H9 (cell line): Measurements from ENCODE around the gene ENPP1. TPM values are rescaled to one million over a fixed set of nuclear protein-coding genes. Genes with fewer than 3 reads are reported as not detected.

Experiments used
- DNase-seq: peaks from one replicate; pipeline ENCODE4 v3.0.0-alpha.2; 2017
- H2AFZ ChIP-seq: one replicate; pipeline ENCODE4 v1.6.1; 2013; ENCODE audit warnings: mild to moderate bottlenecking, low read length, control low read depth, moderate library complexity
- H2AK5ac ChIP-seq: 2 replicates; pipeline ENCODE4 v1.6.1; 2013; ENCODE audit warnings: low read length, control low read depth, mixed read lengths; ENCODE audit not compliant: insufficient read length
- H2BK120ac ChIP-seq: one replicate; pipeline ENCODE4 v1.6.1; 2013; ENCODE audit warnings: low read depth, mild to moderate bottlenecking, low read length, control low read depth, inconsistent platforms; ENCODE audit not compliant: poor library complexity, severe bottlenecking
- H2BK12ac ChIP-seq: 2 replicates; pipeline ENCODE4 v1.6.1; 2013; ENCODE audit warnings: low read length, control low read depth, mixed read lengths, low read depth; ENCODE audit not compliant: insufficient read length
- H2BK15ac ChIP-seq: 2 replicates; pipeline ENCODE4 v1.6.1; 2013; ENCODE audit warnings: low read depth, low read length, control low read depth
- H2BK20ac ChIP-seq: one replicate; pipeline ENCODE4 v1.6.1; 2013; ENCODE audit warnings: low read depth, mild to moderate bottlenecking, low read length, control low read depth, inconsistent platforms; ENCODE audit not compliant: poor library complexity, severe bottlenecking
- H2BK5ac ChIP-seq: 2 replicates; pipeline ENCODE4 v1.6.1; 2013; ENCODE audit warnings: low read length, control low read depth, mixed read lengths; ENCODE audit not compliant: insufficient read length
- H3K14ac ChIP-seq: 2 replicates; pipeline ENCODE4 v1.6.1; 2013; ENCODE audit warnings: low read length, control low read depth; ENCODE audit not compliant: insufficient read depth
- H3K18ac ChIP-seq: 2 replicates; pipeline ENCODE4 v1.6.1; 2013; ENCODE audit warnings: low read depth, mild to moderate bottlenecking, mixed read lengths, low read length, control low read depth; ENCODE audit not compliant: insufficient read length
- H3K23ac ChIP-seq: 2 replicates; pipeline ENCODE4 v1.6.1; 2013; ENCODE audit warnings: low read length, control low read depth, mixed read lengths, low read depth; ENCODE audit not compliant: insufficient read length
- H3K23me2 ChIP-seq: 2 replicates; pipeline ENCODE4 v1.6.1; 2013; ENCODE audit warnings: low read depth, mild to moderate bottlenecking, mixed read lengths, low read length, control low read depth; ENCODE audit not compliant: insufficient read length, poor library complexity, severe bottlenecking
- H3K27ac ChIP-seq: 2 replicates; pipeline ENCODE4 v1.5.1; 2013; ENCODE audit warnings: low read length, control low read depth, mixed read lengths, low read depth; ENCODE audit not compliant: insufficient read length
- H3K27me3 ChIP-seq: 2 replicates; pipeline ENCODE4 v1.6.1; 2013; ENCODE audit warnings: low read length, control low read depth, inconsistent platforms; ENCODE audit not compliant: insufficient read depth
- H3K4ac ChIP-seq: 2 replicates; pipeline ENCODE4 v1.6.1; 2013; ENCODE audit warnings: low read depth, mild to moderate bottlenecking, control low read depth, inconsistent platforms, low read length, moderate library complexity
- H3K4me1 ChIP-seq: 2 replicates; pipeline ENCODE4 v1.6.1; 2013; ENCODE audit warnings: low read length, control low read depth, inconsistent platforms; ENCODE audit not compliant: insufficient read depth
- H3K4me2 ChIP-seq: 2 replicates; pipeline ENCODE4 v1.6.1; 2013; ENCODE audit warnings: low read length, control low read depth, mixed read lengths; ENCODE audit not compliant: insufficient read length, insufficient read depth
- H3K56ac ChIP-seq: 2 replicates; pipeline ENCODE4 v1.6.1; 2013; ENCODE audit warnings: low read depth, mild to moderate bottlenecking, mixed read lengths, low read length, control low read depth; ENCODE audit not compliant: insufficient read length
- H3K79me1 ChIP-seq: 2 replicates; pipeline ENCODE4 v1.6.1; 2013; ENCODE audit warnings: low read depth, mild to moderate bottlenecking, moderate library complexity, low read length, control low read depth, inconsistent platforms; ENCODE audit not compliant: insufficient read depth, poor library complexity, severe bottlenecking
- H3K79me2 ChIP-seq: 2 replicates; pipeline ENCODE4 v1.6.1; 2013; ENCODE audit warnings: low read length, control low read depth, inconsistent platforms; ENCODE audit not compliant: insufficient read depth
- H3K9ac ChIP-seq: 2 replicates; pipeline ENCODE4 v1.6.1; 2013; ENCODE audit warnings: low read length, control low read depth, mixed read lengths; ENCODE audit not compliant: insufficient read length; ENCODE audit errors: extremely low read depth
- H3K9me3 ChIP-seq: one replicate; pipeline ENCODE4 v1.6.1; 2013; ENCODE audit warnings: low read depth, low read length, inconsistent platforms; ENCODE audit not compliant: control insufficient read depth
- H3T11ph ChIP-seq: one replicate; pipeline ENCODE4 v1.6.1; 2013; ENCODE audit warnings: mild to moderate bottlenecking, low read length, control low read depth, inconsistent platforms
- H4K20me1 ChIP-seq: one replicate; pipeline ENCODE4 v1.6.1; 2013; ENCODE audit not compliant: control insufficient read depth, insufficient read length, insufficient read depth
- H4K5ac ChIP-seq: 2 replicates; pipeline ENCODE4 v1.6.1; 2013; ENCODE audit warnings: low read depth, mild to moderate bottlenecking, mixed read lengths, low read length, control low read depth; ENCODE audit not compliant: insufficient read length
- H4K8ac ChIP-seq: replicated peaks from 2 replicates; pipeline ENCODE4 v1.6.1; 2013; ENCODE audit warnings: low read length, control low read depth, mixed read lengths, low read depth; ENCODE audit not compliant: insufficient read length
- H4K91ac ChIP-seq: 2 replicates; pipeline ENCODE4 v1.6.1; 2013; ENCODE audit warnings: low read depth, mild to moderate bottlenecking, moderate library complexity, mixed read lengths, low read length, control low read depth; ENCODE audit not compliant: insufficient read length
- H3K27ac Mint-ChIP-seq, 3 experiments: 2 replicates in 2 of 3; 3 replicates in 1 of 3; pipeline ENCODE4 v1.8.0; 2020 to 2021; ENCODE audit warnings: mixed read lengths in 3 of 3, mild to moderate bottlenecking in 1 of 3, moderate library complexity in 1 of 3
- H3K27me3 Mint-ChIP-seq: 2 replicates; pipeline ENCODE4 v1.8.0; 2021; ENCODE audit warnings: low read depth, mild to moderate bottlenecking, moderate library complexity, mixed read lengths
- H3K36me3 Mint-ChIP-seq, 3 experiments: 2 replicates in 2 of 3; 3 replicates in 1 of 3; pipeline ENCODE4 v1.8.0; 2020 to 2021; ENCODE audit warnings: low read depth in 3 of 3, mixed read lengths in 3 of 3; ENCODE audit not compliant: insufficient read depth in 1 of 3
- H3K4me1 Mint-ChIP-seq, 2 experiments: 2 replicates each; pipeline ENCODE4 v1.8.0; 2020; ENCODE audit warnings: mixed read lengths in 2 of 2
- H3K4me3 Mint-ChIP-seq, 2 experiments: 2 replicates in 1 of 2; 3 replicates in 1 of 2; pipeline ENCODE4 v1.8.0; 2020 to 2021; ENCODE audit warnings: mild to moderate bottlenecking in 2 of 2, mixed read lengths in 2 of 2, moderate library complexity in 1 of 2
- H3K9me3 Mint-ChIP-seq, 2 experiments: 2 replicates in 1 of 2; 3 replicates in 1 of 2; pipeline ENCODE4 v1.8.0; 2020; ENCODE audit warnings: mild to moderate bottlenecking in 2 of 2, mixed read lengths in 2 of 2, moderate library complexity in 1 of 2
- WGBS: extraction: QIAGEN DNeasy Blood & Tissue Kit; methylation state at CpG from one replicate; pipeline ENCODE4 v1.1.7; 2013; ENCODE audit warnings: missing lambda C conversion rate, low lambda C conversion rate, mixed read lengths; ENCODE audit not compliant: insufficient read length; ENCODE audit errors: extremely low coverage; 5-methylcytosine and 5-hydroxymethylcytosine counted together
- total RNA-seq: library from RNA; stranded (reverse); gene quantifications from 2 replicates; pipeline ENCODE4 v1.2.1, GENCODE V29; 2021
- TF ChIP-seq, protein P1 (sequence below): fragments of 200-600 bp; sonication (generic); conservative IDR thresholded peaks from 3 replicates; pipeline ENCODE4 v1.8.0; 2021; ENCODE audit warnings: antibody characterized with exemption, mild to moderate bottlenecking

ENPP1 gene
- total RNA-seq, 1 experiment from 2014 or later: 22.5 TPM

DNA sequence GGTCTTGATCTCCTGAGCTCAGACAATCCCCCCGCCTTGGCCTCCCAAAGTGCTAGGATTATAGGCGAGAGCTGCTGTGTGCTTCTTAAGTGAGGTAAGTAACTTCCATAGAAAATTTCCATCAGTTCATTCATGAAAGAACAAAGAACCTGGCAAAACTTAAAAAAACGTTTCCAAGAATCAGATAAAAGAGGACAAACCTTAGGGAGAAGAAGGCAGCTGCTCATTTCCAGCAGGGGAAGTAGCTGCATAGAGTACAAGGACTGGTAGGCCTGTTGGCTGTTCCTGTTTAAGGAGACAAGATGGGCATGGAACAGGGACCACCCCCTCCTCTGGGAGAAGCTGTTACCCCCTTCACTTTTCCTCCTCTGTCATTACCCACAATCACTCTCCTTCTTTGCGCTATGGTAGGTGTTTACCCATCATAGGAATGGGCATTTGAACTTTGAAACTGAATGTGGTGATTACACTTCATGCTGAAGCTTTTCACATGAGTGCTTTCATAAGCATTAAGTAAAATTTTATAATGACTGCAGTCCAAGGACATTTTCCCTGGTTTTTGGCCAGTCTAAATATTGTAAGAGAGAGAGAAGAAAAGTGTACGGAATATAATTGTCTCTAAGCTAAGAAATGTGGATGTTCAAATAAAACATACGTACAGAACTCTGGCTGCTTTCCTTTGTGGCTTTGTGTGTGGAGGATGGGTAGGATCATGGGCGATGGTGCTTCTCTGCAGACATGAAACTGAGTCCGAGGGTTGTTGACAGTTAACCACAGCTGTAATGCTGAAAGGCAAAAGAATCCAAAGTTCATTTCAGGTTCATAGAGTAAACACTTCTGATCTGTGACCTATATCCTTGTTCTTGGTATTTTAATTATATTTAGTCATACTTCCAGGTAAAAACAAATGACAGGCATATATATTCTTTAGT, 86.9 kb downstream of the ENPP1 start:
- no peak overlapping the region for H3T11ph ChIP-seq

More for the DNA sequence above, 86.9 kb downstream of the ENPP1 start:
- no peak overlapping the region for H4K8ac ChIP-seq
- H3K27me3 ChIP-seq: no peaks in the 10 kb centered on the region
- DNase-seq: no peak
- no peak overlapping the region for H2AFZ ChIP-seq
- peaks cover 3% of the 10 kb centered on the region for H3K4me1 ChIP-seq
- no CpG with 5 or more reads among the region's 8 CpGs for WGBS
- no peaks in the 10 kb centered on the region for H4K20me1 ChIP-seq
- H3K79me2 ChIP-seq: no peaks in the 10 kb centered on the region
- no peak overlapping the region for H3K4ac ChIP-seq
- H3K79me1 ChIP-seq: no peaks in the 10 kb centered on the region
- H2BK15ac ChIP-seq: no peak overlapping the region
- H3K9me3 ChIP-seq: peaks cover 28% of the 10 kb centered on the region
- no peak overlapping the region for H3K56ac ChIP-seq
- H2BK12ac ChIP-seq: no peak overlapping the region
- Mint-ChIP-seq H3K4me1 (peaks cover 4 to 11% of the 10 kb centered on the region in 2 experiments), H3K4me3 (no peak overlapping the region), H3K36me3 (peaks cover 29 to 52% (median 29%) of the 10 kb centered on the region in 3 experiments), H3K27me3 (peaks cover 3% of the 10 kb centered on the region; the same call in 1 of the 2 replicates), H3K9me3 (peaks cover 19 to 30% of the 10 kb centered on the region in 2 experiments), H3K27ac (no peak overlapping the region)
- H2AK5ac ChIP-seq: no peak overlapping the region
- H3K23ac ChIP-seq: no peak overlapping the region
- H2BK5ac ChIP-seq: no peak overlapping the region
- no peak overlapping the region for H2BK120ac ChIP-seq
- no peak overlapping the region for H3K9ac ChIP-seq
- H3K18ac ChIP-seq: no peak overlapping the region
- H4K5ac ChIP-seq: no peak overlapping the region
- no peak overlapping the region for H4K91ac ChIP-seq
- no peak overlapping the region for H3K14ac ChIP-seq
- H3K4me2 ChIP-seq: no peak overlapping the region
- TF ChIP-seq, protein P1, sequence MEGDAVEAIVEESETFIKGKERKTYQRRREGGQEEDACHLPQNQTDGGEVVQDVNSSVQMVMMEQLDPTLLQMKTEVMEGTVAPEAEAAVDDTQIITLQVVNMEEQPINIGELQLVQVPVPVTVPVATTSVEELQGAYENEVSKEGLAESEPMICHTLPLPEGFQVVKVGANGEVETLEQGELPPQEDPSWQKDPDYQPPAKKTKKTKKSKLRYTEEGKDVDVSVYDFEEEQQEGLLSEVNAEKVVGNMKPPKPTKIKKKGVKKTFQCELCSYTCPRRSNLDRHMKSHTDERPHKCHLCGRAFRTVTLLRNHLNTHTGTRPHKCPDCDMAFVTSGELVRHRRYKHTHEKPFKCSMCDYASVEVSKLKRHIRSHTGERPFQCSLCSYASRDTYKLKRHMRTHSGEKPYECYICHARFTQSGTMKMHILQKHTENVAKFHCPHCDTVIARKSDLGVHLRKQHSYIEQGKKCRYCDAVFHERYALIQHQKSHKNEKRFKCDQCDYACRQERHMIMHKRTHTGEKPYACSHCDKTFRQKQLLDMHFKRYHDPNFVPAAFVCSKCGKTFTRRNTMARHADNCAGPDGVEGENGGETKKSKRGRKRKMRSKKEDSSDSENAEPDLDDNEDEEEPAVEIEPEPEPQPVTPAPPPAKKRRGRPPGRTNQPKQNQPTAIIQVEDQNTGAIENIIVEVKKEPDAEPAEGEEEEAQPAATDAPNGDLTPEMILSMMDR: no peak
- H3K27ac ChIP-seq: no peak overlapping the region
- H2BK20ac ChIP-seq: no peak overlapping the region
- H3K23me2 ChIP-seq: no peaks in the 10 kb centered on the region
